ENCODE data around the gene SLC12A8. TPM values are rescaled to one million over a fixed set of nuclear protein-coding genes. Genes with fewer than 3 reads are reported as not detected.

Gene SLC12A8
- total and polyA plus RNA-seq, 9 of the 15 experiments (the other 6 are each of a cell fraction or from before 2014, with no cell fraction given): 0.04 to 0.33 (median 0.09) TPM; not detected in 4

GRCh38 chr3:125148836-125149235 is 63.7 kb downstream of the SLC12A8 start:
- no peak overlapping the region for H3K27ac ChIP-seq (ENCODE audit: extremely low read depth, low read depth, low read length)
- intact Hi-C loops (cut with micrococcal nuclease): no loop called here
- H3K4me1 ChIP-seq (replicated peaks in 1 of 2; ENCODE audit: control insufficient read depth in 2 of 2, insufficient read depth in 2 of 2, low read length in 2 of 2): peaks cover 2% of the 10 kb centered on the region in 2 experiments; a peak in 3 of 5 replicates
- ChIA-PET CTCF (ENCODE audit: low intra/inter-chr PET ratio) (no interaction called here), POLR2A (interaction anchor here (0.6 kb wide), 1 partner anchor 13 kb away, joined by 3 read pairs; no protein-coding TSS in a partner anchor)
- H3K9me1 ChIP-seq (ENCODE audit: control insufficient read depth, insufficient read depth, low read length): no peaks in the 10 kb centered on the region
- in situ Hi-C loops (cut with MboI): no loop called here
- no peaks in the 10 kb centered on the region for H3K79me2 ChIP-seq (ENCODE audit: control insufficient read depth, insufficient read depth, low read length)
- no peak overlapping the region for H3K4me2 ChIP-seq (ENCODE audit: insufficient read depth, low read length)
- no peak overlapping the region; a peak in 1 of 4 replicates for H3K9ac ChIP-seq (ENCODE audit: insufficient read depth in 1 of 2, low read depth in 2 of 2, low read length in 2 of 2)
- FAIRE-seq: no peak
- ATAC-seq: no peak
- H2AFZ ChIP-seq (ENCODE audit: low read depth, low read length): no peak overlapping the region
- DNase-seq (ENCODE audit: extremely low read depth in 1 of 4, low spot score in 3 of 4): no peak
- no peaks in the 10 kb centered on the region for H3K36me3 ChIP-seq (ENCODE audit: control insufficient read depth, insufficient read depth, low read length)
- TF ChIP-seq ZC3H11A (IDR thresholded peaks at IDR 0.05; ENCODE audit: low read depth, low read length) (no peak), HMGN3 (IDR thresholded peaks at IDR 0.05; ENCODE audit: borderline replicate concordance, extremely low read depth, insufficient read length, low read depth, low read length) (no peak), THRA (IDR thresholded peaks at IDR 0.05) (no peak), EP300 (IDR thresholded peaks at IDR 0.05; ENCODE audit: low read length) (no peak), ZNF583 (CRISPR knock-in tag; IDR thresholded peaks at IDR 0.05) (no peak), SLC30A9 (CRISPR knock-in tag; IDR thresholded peaks at IDR 0.05) (no peak), FOXK1 (CRISPR knock-in tag; IDR thresholded peaks at IDR 0.05; ENCODE audit: borderline replicate concordance) (no peak), ZNF12 (CRISPR knock-in tag; IDR thresholded peaks at IDR 0.05) (no peak), MCM2 (IDR thresholded peaks at IDR 0.05; ENCODE audit: low read depth) (no peak), ZFP36 (IDR thresholded peaks at IDR 0.05; ENCODE audit: low read depth, low read length, partially characterized antibody) (no peak), USF1 (CRISPR knock-in tag; IDR thresholded peaks at IDR 0.05) (no peak), ZNF311 (CRISPR knock-in tag; IDR thresholded peaks at IDR 0.05) (no peak), GTF3C2 (IDR thresholded peaks at IDR 0.05; ENCODE audit: borderline replicate concordance, extremely low read depth, insufficient read length) (no peak), PRPF4 (IDR thresholded peaks at IDR 0.05; ENCODE audit: insufficient read depth, low read depth, low read length, poor library complexity, severe bottlenecking) (no peak), FIP1L1 (IDR thresholded peaks at IDR 0.05; ENCODE audit: low read depth, low read length, poor library complexity, severe bottlenecking) (no peak), ZNF184 (CRISPR knock-in tag; IDR thresholded peaks at IDR 0.05) (no peak), ID3 (CRISPR knock-in tag; IDR thresholded peaks at IDR 0.05) (no peak), ID3 (tag; IDR thresholded peaks at IDR 0.05) (no peak)
- no peak overlapping the region for H3K4me3 ChIP-seq
- no peaks in the 10 kb centered on the region for H3K9me3 ChIP-seq (replicated peaks; ENCODE audit: control insufficient read depth, insufficient read depth, low read depth, low read length)
- 10% methylated on average over 14 of the region's 17 CpGs for WGBS (ENCODE audit: insufficient coverage, low coverage, missing lambda C conversion rate)
- peaks cover 2 to 9% of the 10 kb centered on the region in 2 experiments; a peak in 4 of 5 replicates for H3K27me3 ChIP-seq (ENCODE audit: control insufficient read depth in 2 of 2, insufficient read depth in 2 of 2, low read length in 2 of 2)
- no peaks in the 10 kb centered on the region for H4K20me1 ChIP-seq (replicated peaks; ENCODE audit: control insufficient read depth, insufficient read depth, low read length)
- BruUV-seq (replicated peaks): no TSS peak
